HEK293 (cell line): Measurements from ENCODE around the gene CADM4.
A peak's percentile ranks its signal among the peaks of the same experiment; 100 is the strongest.

Experiments
- BCL11B ChIP-seq: fragments of 450-650 bp; formaldehyde crosslinking; IDR thresholded peaks from 2 replicates; pipeline ENCODE4 v1.5.1; 2016; ENCODE audit warnings: low read depth, missing biosample characterization, missing genetic modification characterization
- CTCF ChIP-seq: fragments of 450-650 bp; formaldehyde crosslinking; IDR thresholded peaks from 2 replicates; pipeline ENCODE4 v1.5.1; 2016; ENCODE audit warnings: missing biosample characterization, missing genetic modification characterization
- REST ChIP-seq: fragments of 450-650 bp; formaldehyde crosslinking; IDR thresholded peaks from 2 replicates; pipeline ENCODE4 v1.5.1; 2016; ENCODE audit warnings: missing biosample characterization, missing genetic modification characterization
- SP2 ChIP-seq: fragments of 450-650 bp; formaldehyde crosslinking; IDR thresholded peaks from 2 replicates; pipeline ENCODE4 v1.5.1; 2016; ENCODE audit warnings: missing biosample characterization, missing genetic modification characterization
- ZFP41 ChIP-seq: fragments of 450-650 bp; formaldehyde crosslinking; IDR thresholded peaks from 2 replicates; pipeline ENCODE4 v1.5.1; 2016; ENCODE audit warnings: missing biosample characterization, missing genetic modification characterization, borderline replicate concordance
- ZNF121 ChIP-seq: fragments of 450-650 bp; formaldehyde crosslinking; IDR thresholded peaks from 2 replicates; pipeline ENCODE4 v1.5.1; 2016; ENCODE audit warnings: missing biosample characterization, missing genetic modification characterization
- ZNF530 ChIP-seq: fragments of 450-650 bp; formaldehyde crosslinking; IDR thresholded peaks from 2 replicates; pipeline ENCODE4 v1.5.1; 2016; ENCODE audit warnings: low read depth, missing biosample characterization, missing genetic modification characterization

GRCh38 chr19:43596842-43597461, 42.7 kb downstream of the CADM4 start:
- TF ChIP-seq ZFP41 (tag by site-specific recombination), result no peak
- no peak for TF ChIP-seq CTCF (tag by site-specific recombination)
- TF ChIP-seq ZNF121, result no peak
- 0 out of 2 replicates have a peak, but pooled peaks have one; percentile 2 for TF ChIP-seq REST (tag by site-specific recombination)
- TF ChIP-seq ZNF530, result no peak
- no peak for TF ChIP-seq SP2 (tag by site-specific recombination)
- TF ChIP-seq BCL11B (tag by site-specific recombination), result peak; percentile 82; the same call in 1 of the 2 replicates
